ENCODE data around the gene RIPOR3.
A peak's percentile ranks its signal among the peaks of the same experiment; 100 is the strongest.
"Not testable (repeated sequence)": the region's sequence is repeated elsewhere in the genome, so short reads cannot be mapped to it uniquely, and the experiment has no call there.

RIPOR3 gene

GRCh38 chr20:50651676-50652075, 39.7 kb downstream of the RIPOR3 start:
- no peak for DNase-seq

GRCh38 chr20:50649590-50649989, 41.8 kb downstream of the RIPOR3 start:
- DNase-seq: no peak

- no peak for DNase-seq
These were observed 42.7 kb downstream of the RIPOR3 start for GRCh38 chr20:50648651-50649050.

GRCh38 chr20:50646483-50646996, 44.8 kb downstream of the RIPOR3 start:
- no peak for DNase-seq

- DNase-seq: no peak
These were observed 45.9 kb downstream of the RIPOR3 start for GRCh38 chr20:50645253-50646068.

- no peak for DNase-seq
These were observed 49.0 kb downstream of the RIPOR3 start for GRCh38 chr20:50642288-50642803.

GRCh38 chr20:50641625-50642287, 49.6 kb downstream of the RIPOR3 start:
- not testable (repeated sequence) for DNase-seq

GRCh38 chr20:50639971-50640711, 51.2 kb downstream of the RIPOR3 start:
- DNase-seq: not testable (repeated sequence)

- not testable (repeated sequence) for DNase-seq
These were observed 53.1 kb downstream of the RIPOR3 start for GRCh38 chr20:50638015-50638847.

- no peak for DNase-seq
These were observed 54.5 kb downstream of the RIPOR3 start for GRCh38 chr20:50636601-50637540.

GRCh38 chr20:50635676-50636600, 55.4 kb downstream of the RIPOR3 start:
- peak; percentile 38 for DNase-seq

- DNase-seq: no peak
These were observed 56.3 kb downstream of the RIPOR3 start for GRCh38 chr20:50635014-50635557.

- no peak for DNase-seq
These were observed 57.2 kb downstream of the RIPOR3 start for GRCh38 chr20:50634191-50634590.

GRCh38 chr20:50633361-50633760, 58.0 kb downstream of the RIPOR3 start:
- DNase-seq: no peak

GRCh38 chr20:50632701-50633100, 58.6 kb downstream of the RIPOR3 start:
- DNase-seq: no peak

- DNase-seq: no peak
These were observed 59.1 kb downstream of the RIPOR3 start for GRCh38 chr20:50632236-50632635.

GRCh38 chr20:50630578-50631263, 60.6 kb downstream of the RIPOR3 start:
- no peak for DNase-seq

- no peak for DNase-seq
These were observed 61.7 kb downstream of the RIPOR3 start for GRCh38 chr20:50629670-50630045.
